ENCODE measurements around the gene NPHP4. TPM values are rescaled to one million over a fixed set of nuclear protein-coding genes. Genes with fewer than 3 reads are reported as not detected.
"Not testable (repeated sequence)": the region's sequence is repeated elsewhere in the genome, so short reads cannot be mapped to it uniquely, and the experiment has no call there.

NPHP4 gene
- total RNA-seq, 1 donor: 8.0 TPM

DNA sequence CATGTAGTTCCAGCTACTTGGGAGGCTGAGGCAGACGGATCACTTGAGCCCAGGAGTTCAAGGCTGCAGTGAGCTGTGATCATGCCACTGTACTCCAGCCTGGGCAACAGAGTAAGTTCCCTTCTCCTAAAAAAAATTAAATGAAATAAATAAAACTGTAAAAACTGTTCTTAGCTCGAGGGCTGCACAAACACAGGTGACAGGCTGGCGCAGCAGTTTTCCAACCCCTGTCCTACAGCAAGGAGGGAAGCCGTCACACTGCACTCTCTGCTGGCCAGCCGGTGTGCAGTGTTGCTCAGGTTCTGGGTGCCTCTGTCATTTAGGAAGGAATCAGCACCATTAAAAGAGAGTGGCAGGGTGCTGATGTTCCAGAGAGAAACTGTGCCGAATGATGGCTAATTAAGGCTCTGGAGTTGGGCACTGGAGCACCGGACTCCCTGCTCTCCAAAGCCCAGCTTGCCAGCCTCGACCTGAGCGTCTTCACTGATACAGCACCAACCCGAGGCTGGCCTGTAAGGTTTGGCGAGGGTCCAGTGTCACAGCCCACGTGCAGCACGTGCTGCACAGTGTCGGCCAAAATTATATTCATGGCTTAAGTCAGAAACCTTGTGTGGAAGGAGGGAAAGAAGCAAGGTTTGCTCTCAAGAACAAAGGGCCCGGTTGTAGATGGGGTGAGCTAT is 27.1 kb upstream of the NPHP4 start:
- H3K4me3 ChIP-seq (ENCODE audit: insufficient read depth, low read length): no peak overlapping the region
- DNase-seq (ENCODE audit: insufficient read length, low spot score, missing footprints): no peak
- no peaks in the 10 kb centered on the region for H3K27me3 ChIP-seq (ENCODE audit: insufficient read depth, low read length)
- H3K9me3 ChIP-seq (ENCODE audit: low read depth, low read length): no peaks in the 10 kb centered on the region
- H4K20me1 ChIP-seq (ENCODE audit: insufficient read depth, low read length): no peaks in the 10 kb centered on the region
- H3K36me3 ChIP-seq (ENCODE audit: insufficient read depth, low read length): no peaks in the 10 kb centered on the region
- no peaks in the 10 kb centered on the region for H3K79me2 ChIP-seq (ENCODE audit: insufficient read depth, low read length)
- no peak overlapping the region for H3K27ac ChIP-seq (ENCODE audit: low read depth, low read length)
- no peak overlapping the region for H2AFZ ChIP-seq (ENCODE audit: low read length)
- TF ChIP-seq, protein P1, sequence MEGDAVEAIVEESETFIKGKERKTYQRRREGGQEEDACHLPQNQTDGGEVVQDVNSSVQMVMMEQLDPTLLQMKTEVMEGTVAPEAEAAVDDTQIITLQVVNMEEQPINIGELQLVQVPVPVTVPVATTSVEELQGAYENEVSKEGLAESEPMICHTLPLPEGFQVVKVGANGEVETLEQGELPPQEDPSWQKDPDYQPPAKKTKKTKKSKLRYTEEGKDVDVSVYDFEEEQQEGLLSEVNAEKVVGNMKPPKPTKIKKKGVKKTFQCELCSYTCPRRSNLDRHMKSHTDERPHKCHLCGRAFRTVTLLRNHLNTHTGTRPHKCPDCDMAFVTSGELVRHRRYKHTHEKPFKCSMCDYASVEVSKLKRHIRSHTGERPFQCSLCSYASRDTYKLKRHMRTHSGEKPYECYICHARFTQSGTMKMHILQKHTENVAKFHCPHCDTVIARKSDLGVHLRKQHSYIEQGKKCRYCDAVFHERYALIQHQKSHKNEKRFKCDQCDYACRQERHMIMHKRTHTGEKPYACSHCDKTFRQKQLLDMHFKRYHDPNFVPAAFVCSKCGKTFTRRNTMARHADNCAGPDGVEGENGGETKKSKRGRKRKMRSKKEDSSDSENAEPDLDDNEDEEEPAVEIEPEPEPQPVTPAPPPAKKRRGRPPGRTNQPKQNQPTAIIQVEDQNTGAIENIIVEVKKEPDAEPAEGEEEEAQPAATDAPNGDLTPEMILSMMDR (IDR thresholded peaks at IDR 0.05; ENCODE audit: extremely low read depth, low read depth, low read length): no peak
- H3K4me1 ChIP-seq (ENCODE audit: insufficient read depth, low read length): no peaks in the 10 kb centered on the region
- no peak overlapping the region for H3K4me2 ChIP-seq (ENCODE audit: insufficient read depth, low read length)

- not testable (repeated sequence) for H4K20me1 ChIP-seq (ENCODE audit: insufficient read depth, low read length); H3K27ac ChIP-seq (ENCODE audit: low read depth, low read length); DNase-seq (ENCODE audit: insufficient read length, low spot score, missing footprints); H3K27me3 ChIP-seq (ENCODE audit: insufficient read depth, low read length); H3K36me3 ChIP-seq (ENCODE audit: insufficient read depth, low read length); H3K79me2 ChIP-seq (ENCODE audit: insufficient read depth, low read length); H3K4me3 ChIP-seq (ENCODE audit: insufficient read depth, low read length); H3K9me3 ChIP-seq (ENCODE audit: low read depth, low read length); H3K4me1 ChIP-seq (ENCODE audit: insufficient read depth, low read length); H2AFZ ChIP-seq (ENCODE audit: low read length); H3K4me2 ChIP-seq (ENCODE audit: insufficient read depth, low read length)
Measured at GRCh38 chr1:6017654-6018053, 25.4 kb upstream of the NPHP4 start.

DNA sequence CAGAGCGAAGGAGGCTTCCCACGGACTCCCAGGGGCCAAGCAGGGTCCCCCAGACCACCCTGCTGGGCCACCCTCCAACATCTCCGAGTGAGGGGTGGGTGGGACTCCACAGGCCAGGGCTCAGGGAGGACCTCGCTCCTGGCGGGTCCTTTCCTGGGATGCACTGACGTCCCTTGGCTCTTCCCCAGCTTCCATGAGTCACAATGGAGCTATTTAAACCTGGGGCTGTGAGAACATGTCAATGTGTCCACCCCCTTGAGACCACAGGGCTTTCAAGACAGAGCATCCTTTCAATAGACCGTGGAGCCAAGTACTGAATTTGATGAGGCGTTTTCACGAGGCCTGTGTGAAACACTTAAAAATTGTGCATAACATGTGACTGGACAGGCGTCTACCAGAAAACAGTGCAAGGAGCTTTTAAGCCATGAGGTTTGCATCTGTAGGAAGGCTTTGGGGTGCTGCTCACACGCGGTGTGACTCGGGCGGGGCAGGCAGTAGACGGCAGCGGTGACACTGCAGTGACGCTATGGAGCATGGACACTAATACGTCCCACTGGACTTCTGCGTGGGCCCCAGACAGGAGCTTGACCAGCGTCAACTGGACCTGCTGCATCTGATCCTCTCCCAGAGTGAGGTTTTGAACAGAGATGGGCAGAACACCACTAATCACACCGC is 24.1 kb upstream of the NPHP4 start:
- H3K36me3 ChIP-seq (ENCODE audit: insufficient read depth, low read length): no peaks in the 10 kb centered on the region
- peak; percentile 94 for DNase-seq (ENCODE audit: insufficient read length, low spot score, missing footprints)
- no peak overlapping the region for H3K4me3 ChIP-seq (ENCODE audit: insufficient read depth, low read length)
- H3K4me1 ChIP-seq (ENCODE audit: insufficient read depth, low read length): no peaks in the 10 kb centered on the region
- no peaks in the 10 kb centered on the region for H3K79me2 ChIP-seq (ENCODE audit: insufficient read depth, low read length)
- H3K9me3 ChIP-seq (ENCODE audit: low read depth, low read length): no peaks in the 10 kb centered on the region
- peaks cover under 1% of the 10 kb centered on the region for H4K20me1 ChIP-seq (ENCODE audit: insufficient read depth, low read length)
- H3K27ac ChIP-seq (ENCODE audit: low read depth, low read length): no peak overlapping the region
- H3K4me2 ChIP-seq (ENCODE audit: insufficient read depth, low read length): no peak overlapping the region
- H2AFZ ChIP-seq (ENCODE audit: low read length): no peak overlapping the region
- H3K27me3 ChIP-seq (ENCODE audit: insufficient read depth, low read length): no peaks in the 10 kb centered on the region
- TF ChIP-seq, protein P1 (IDR thresholded peaks at IDR 0.05; ENCODE audit: extremely low read depth, low read depth, low read length): no peak

- no peak overlapping the region for H3K27ac ChIP-seq (ENCODE audit: low read depth, low read length)
- no peaks in the 10 kb centered on the region for H3K4me1 ChIP-seq (ENCODE audit: insufficient read depth, low read length)
Measured at GRCh38 chr1:6014130-6014999, 22.1 kb upstream of the NPHP4 start.

More at GRCh38 chr1:6014130-6014999, 22.1 kb upstream of the NPHP4 start:
- TF ChIP-seq, protein P1 (IDR thresholded peaks at IDR 0.05; ENCODE audit: extremely low read depth, low read depth, low read length): no peak
- DNase-seq (ENCODE audit: insufficient read length, low spot score, missing footprints): peak; percentile 84
- Histone ChIP-seq H4K20me1 (ENCODE audit: insufficient read depth, low read length) (peaks cover 2% of the 10 kb centered on the region), H3K27me3 (ENCODE audit: insufficient read depth, low read length) (no peaks in the 10 kb centered on the region), H3K79me2 (ENCODE audit: insufficient read depth, low read length) (no peaks in the 10 kb centered on the region), H2AFZ (ENCODE audit: low read length) (no peak overlapping the region), H3K4me3 (ENCODE audit: insufficient read depth, low read length) (no peak overlapping the region), H3K9me3 (ENCODE audit: low read depth, low read length) (no peaks in the 10 kb centered on the region), H3K4me2 (ENCODE audit: insufficient read depth, low read length) (no peak overlapping the region), H3K36me3 (ENCODE audit: insufficient read depth, low read length) (no peaks in the 10 kb centered on the region)
